Subcutaneous adipose tissue (tissue), 4 donors: ENCODE data around the gene SFT2D2. TPM values are rescaled to one million over a fixed set of nuclear protein-coding genes. Genes with fewer than 3 reads are reported as not detected.

Source experiments
- CTCF ChIP-seq: fragments of 450-650 bp; IDR thresholded peaks from one replicate; pipeline ENCODE4 v1.5.1; 2016; ENCODE audit warnings: low read depth, mild to moderate bottlenecking, control low read depth, antibody characterized with exemption, moderate library complexity
- small RNA-seq: library from RNA; depleted of rRNA; stranded (forward); fragments of <200 nt; gene quantifications from one replicate; pipeline ENCODE3, GENCODE V24; 2016
- total RNA-seq, 4 donors: library from RNA; depleted of rRNA; stranded (reverse); fragments of >200 nt; gene quantifications; one replicate each; pipeline ENCODE4 v1.1.0, GENCODE V29; 2016

The SFT2D2 gene
- total RNA-seq, 4 donors from 2014 or later, result 30.1 to 53.5 (median 42.5) TPM

DNA sequence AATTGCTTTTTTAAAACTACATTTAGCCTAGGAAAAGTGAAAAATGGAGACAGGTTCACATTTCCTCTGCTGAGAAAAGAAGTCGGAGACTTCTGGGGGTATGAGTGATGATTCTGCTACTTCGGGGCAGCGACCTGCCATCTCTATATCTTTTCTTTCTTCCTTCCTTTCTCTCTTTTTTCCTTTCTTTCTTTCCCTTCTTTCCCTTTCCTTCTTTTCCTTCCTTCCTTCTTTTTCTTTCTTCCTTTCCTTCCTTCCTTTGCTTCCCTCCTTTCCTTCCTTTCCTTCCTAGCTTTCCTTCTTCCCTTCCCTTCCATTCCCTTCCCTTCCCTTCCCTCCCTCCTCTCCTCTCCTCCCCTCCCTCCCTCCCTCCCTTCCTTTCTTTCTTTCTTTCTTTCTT lies 72.6 kb downstream of the SFT2D2 start:
- no peak for TF ChIP-seq CTCF

- TF ChIP-seq CTCF, result no peak
These were observed 74.8 kb downstream of the SFT2D2 start for GRCh38 chr1:168300626-168301025.

DNA sequence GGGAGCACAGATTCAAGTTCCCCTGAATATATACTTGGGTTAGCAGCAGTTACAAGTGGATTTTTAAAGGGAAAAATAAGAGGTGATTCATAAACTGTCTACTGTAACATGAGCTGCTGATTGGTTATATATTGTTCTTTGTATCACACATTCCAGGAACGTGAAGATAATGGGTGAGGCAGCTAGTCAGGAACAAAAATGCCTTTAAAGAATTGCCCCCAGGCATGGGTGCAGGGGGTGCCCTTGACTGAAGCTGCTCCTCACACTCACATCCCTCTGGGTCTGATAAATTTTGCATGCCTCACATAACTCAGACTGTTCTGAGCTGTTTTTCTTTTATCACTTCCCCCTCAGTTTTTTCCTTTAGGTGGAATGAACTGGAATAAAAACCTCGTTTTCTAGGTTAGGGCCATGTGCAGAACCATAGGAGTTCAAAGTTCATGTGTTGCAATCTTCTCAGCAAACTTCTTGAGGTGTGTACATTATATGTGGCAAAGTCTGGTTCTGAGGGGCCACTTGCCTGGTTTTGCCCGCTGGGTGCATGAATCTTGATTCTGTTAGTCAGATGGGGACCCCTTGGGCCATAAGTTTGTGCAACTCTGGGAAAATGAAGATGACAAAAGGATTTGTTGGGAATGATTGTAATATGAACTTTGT lies 76.0 kb downstream of the SFT2D2 start:
- TF ChIP-seq CTCF, result no peak

Small RNA genes lying within 50 kb of the gene (small RNA-seq; reads per million reads assigned to genes)
- not detected for gene AL021397.1
- not detected for gene RNU6-1310P

Other genes with a start within 250 kb of the SFT2D2 start
- 1 to 10 TPM; 3.1 to 7.5 (median 4.4) TPM for gene GPR161, start 89.1 kb upstream of the SFT2D2 start, total RNA-seq
- 10 to 100 TPM; 13.6 to 28.0 (median 22.5) TPM for gene TIPRL, start 47.0 kb upstream of the SFT2D2 start, total RNA-seq
- 1 to 10 TPM; 1.7 to 4.2 (median 2.5) TPM for gene TBX19, start 54.9 kb downstream of the SFT2D2 start, total RNA-seq